ENCODE results near the gene TMEM181. TPM values are rescaled to one million over a fixed set of nuclear protein-coding genes. Genes with fewer than 3 reads are reported as not detected.
A peak's percentile ranks its signal among the peaks of the same experiment; 100 is the strongest.

TMEM181 gene
- polyA plus RNA-seq, 4 donors = 14.9 to 41.1 (median 19.1) TPM

DNA sequence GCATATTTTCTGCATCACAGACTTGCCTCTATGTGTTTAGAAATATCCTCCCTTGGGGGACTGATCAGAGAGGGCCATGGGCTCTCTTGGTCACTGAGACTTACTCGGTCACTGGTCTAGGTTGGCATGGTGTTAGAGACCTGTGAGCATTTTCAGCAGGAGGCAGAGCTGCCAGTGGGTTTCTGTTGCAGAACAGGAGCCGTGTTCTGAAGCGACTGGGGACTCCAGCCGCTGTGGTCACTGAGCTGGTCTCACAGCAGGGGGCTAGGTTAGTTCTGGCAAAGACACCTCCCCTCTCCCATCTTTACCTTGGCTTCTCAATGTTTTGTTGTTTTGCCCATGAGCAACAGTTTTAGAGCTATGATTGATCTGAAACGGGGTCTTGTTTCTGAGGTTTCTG is 8.7 kb downstream of the TMEM181 start:
- WGBS, 3 donors = 92 to 98% (median 93%) methylated on average over 5 of the region's 5 CpGs

DNA sequence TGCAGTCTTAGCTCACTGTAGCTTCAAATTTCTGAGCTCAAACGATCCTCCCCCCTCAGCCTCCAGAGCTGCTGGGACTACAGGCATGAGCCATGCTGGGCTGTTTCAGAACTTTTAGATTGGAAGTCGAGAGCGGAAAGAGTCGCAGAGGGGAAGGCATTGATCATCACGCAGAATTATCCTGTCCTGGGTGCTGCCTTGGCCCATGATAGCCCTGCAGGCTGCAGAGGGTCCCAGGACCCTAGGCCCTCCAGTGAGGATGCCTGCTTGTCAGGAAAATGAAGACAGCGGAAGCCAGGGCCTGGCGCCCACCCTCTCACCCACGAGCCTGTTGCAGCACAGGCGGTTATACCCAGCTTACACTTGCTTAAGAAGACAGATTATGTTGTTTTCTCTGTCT is 9.1 kb downstream of the TMEM181 start:
- no peak overlapping the region for H3K4me3 ChIP-seq (ENCODE audit: low read depth in 1 of 3, low read length in 3 of 3)
- H3K4me1 ChIP-seq (ENCODE audit: control insufficient read depth in 3 of 3, insufficient read depth in 2 of 3, low read depth in 1 of 3, low read length in 2 of 3) = peaks cover 7 to 24% (median 10%) of the 10 kb centered on the region in 3 donors
- H3K27ac ChIP-seq (ENCODE audit: low read depth in 1 of 3, low read length in 2 of 3) = no peak overlapping the region
- FAIRE-seq (no peak), DNase-seq (no peak)
- H3K27me3 ChIP-seq (ENCODE audit: control insufficient read depth in 3 of 3, insufficient read depth in 3 of 3, low read length in 3 of 3) = no peaks in the 10 kb centered on the region
- H3K9me3 ChIP-seq (ENCODE audit: control insufficient read depth in 2 of 2, insufficient read depth in 1 of 2, low read depth in 1 of 2, low read length in 1 of 2) = no peaks in the 10 kb centered on the region
- 87 to 93% (median 89%) methylated on average over 9 of the region's 9 CpGs for WGBS, 3 donors
- H3K36me3 ChIP-seq (ENCODE audit: control insufficient read depth in 3 of 3, insufficient read depth in 2 of 3, low read depth in 1 of 3, low read length in 3 of 3) = peaks cover 0 to 48% (median 2%) of the 10 kb centered on the region in 3 donors

More for the DNA sequence above, 8.7 kb downstream of the TMEM181 start:
- peaks cover 0 to 48% (median 2%) of the 10 kb centered on the region in 3 donors for H3K36me3 ChIP-seq (ENCODE audit: control insufficient read depth in 3 of 3, insufficient read depth in 2 of 3, low read depth in 1 of 3, low read length in 3 of 3)
- FAIRE-seq (no peak), DNase-seq (no peak)
- H3K27me3 ChIP-seq (ENCODE audit: control insufficient read depth in 3 of 3, insufficient read depth in 3 of 3, low read length in 3 of 3) = no peaks in the 10 kb centered on the region
- H3K9me3 ChIP-seq (ENCODE audit: control insufficient read depth in 2 of 2, insufficient read depth in 1 of 2, low read depth in 1 of 2, low read length in 1 of 2) = no peaks in the 10 kb centered on the region
- H3K4me1 ChIP-seq (ENCODE audit: control insufficient read depth in 3 of 3, insufficient read depth in 2 of 3, low read depth in 1 of 3, low read length in 2 of 3) = peaks cover 8 to 22% (median 9%) of the 10 kb centered on the region in 3 donors
- H3K27ac ChIP-seq (ENCODE audit: low read depth in 1 of 3, low read length in 2 of 3) = no peak overlapping the region
- H3K4me3 ChIP-seq (ENCODE audit: low read depth in 1 of 3, low read length in 3 of 3) = no peak overlapping the region

DNA sequence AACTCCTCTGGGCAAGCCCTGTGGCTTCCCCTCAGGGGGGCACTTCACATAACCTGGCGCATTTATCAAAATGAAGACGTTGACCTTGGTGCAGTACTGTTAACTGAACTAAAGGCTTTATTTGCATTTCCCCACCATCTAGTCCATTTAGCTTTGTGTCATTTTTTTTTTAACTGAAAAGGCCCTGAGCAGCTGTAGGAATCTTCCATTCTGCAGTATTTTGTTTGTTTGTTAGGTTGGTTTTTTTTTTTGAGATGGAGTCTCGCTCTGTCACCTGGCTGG is 10.7 kb downstream of the TMEM181 start:
- peaks cover 0 to 36% (median 2%) of the 10 kb centered on the region in 3 donors for H3K36me3 ChIP-seq (ENCODE audit: control insufficient read depth in 3 of 3, insufficient read depth in 2 of 3, low read depth in 1 of 3, low read length in 3 of 3)
- no peaks in the 10 kb centered on the region for H3K9me3 ChIP-seq (ENCODE audit: control insufficient read depth in 2 of 2, insufficient read depth in 1 of 2, low read depth in 1 of 2, low read length in 1 of 2)
- H3K27me3 ChIP-seq (ENCODE audit: control insufficient read depth in 3 of 3, insufficient read depth in 3 of 3, low read length in 3 of 3) = no peaks in the 10 kb centered on the region
- no peak for DNase-seq
- peaks cover 2 to 24% (median 10%) of the 10 kb centered on the region in 3 donors for H3K4me1 ChIP-seq (ENCODE audit: control insufficient read depth in 3 of 3, insufficient read depth in 2 of 3, low read depth in 1 of 3, low read length in 2 of 3)
- no peak overlapping the region for H3K4me3 ChIP-seq (ENCODE audit: low read depth in 1 of 3, low read length in 3 of 3)
- no peak for FAIRE-seq
- no peak overlapping the region for H3K27ac ChIP-seq (ENCODE audit: low read depth in 1 of 3, low read length in 2 of 3)
- WGBS, 3 donors = 84 to 94% (median 90%) methylated on average over 3 of the region's 3 CpGs

DNA sequence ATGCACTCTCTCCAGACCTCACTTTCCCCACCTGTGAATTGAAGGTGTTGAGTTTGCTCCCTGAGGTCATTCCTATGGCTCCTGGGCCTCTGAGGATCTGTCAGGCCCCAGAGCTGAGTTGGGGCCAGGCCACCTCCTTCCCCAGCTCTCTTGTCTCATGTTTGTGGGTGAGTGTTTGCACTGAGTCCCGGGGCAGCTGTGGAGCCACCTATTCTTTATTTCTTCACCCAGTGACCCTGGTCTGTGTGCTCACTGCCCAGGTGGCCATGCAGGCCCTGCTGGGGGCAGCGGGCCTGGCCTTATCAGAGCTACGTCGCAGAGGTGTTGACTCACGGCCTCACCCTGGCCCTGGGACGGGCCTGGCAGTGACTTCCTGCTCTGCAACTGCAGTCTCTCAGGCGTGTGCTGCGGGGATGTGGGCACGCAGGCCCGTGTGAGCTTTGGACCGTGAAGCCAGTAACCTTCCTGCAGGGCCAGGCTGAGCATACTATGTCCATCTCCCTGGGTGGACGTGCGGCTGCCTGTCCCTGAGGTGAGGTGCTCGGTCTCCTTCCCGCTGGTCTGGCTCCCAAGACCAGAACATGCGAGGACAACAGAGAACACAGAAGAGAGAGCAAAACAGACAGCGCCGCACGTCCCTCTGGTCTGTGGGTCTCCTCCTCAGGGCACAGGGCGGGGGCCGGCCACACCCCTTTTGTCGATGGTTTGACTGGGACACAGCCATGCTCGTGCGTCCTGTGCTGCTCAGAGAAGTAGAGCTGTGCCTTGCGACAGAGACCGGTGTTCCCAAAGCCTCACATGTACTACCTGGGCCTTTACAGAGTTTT is 12.1 kb downstream of the TMEM181 start:
- H3K4me1 ChIP-seq (ENCODE audit: control insufficient read depth in 3 of 3, insufficient read depth in 2 of 3, low read depth in 1 of 3, low read length in 2 of 3) = peaks cover 2 to 24% (median 10%) of the 10 kb centered on the region in 3 donors
- FAIRE-seq = no peak
- H3K27ac ChIP-seq (ENCODE audit: low read depth in 1 of 3, low read length in 2 of 3) = peak overlapping the region; percentile 85 to 92 (median 91)
- H3K36me3 ChIP-seq (ENCODE audit: control insufficient read depth in 3 of 3, insufficient read depth in 2 of 3, low read depth in 1 of 3, low read length in 3 of 3) = peaks cover 0 to 39% (median 2%) of the 10 kb centered on the region in 3 donors
- WGBS, 3 donors = 20 to 67% (median 37%) methylated on average over 24 to 26 of the region's 26 CpGs
- peak overlapping the region in 2 of 3 donors; percentile 1 to 13 for H3K4me3 ChIP-seq (ENCODE audit: low read depth in 1 of 3, low read length in 3 of 3)
- no peaks in the 10 kb centered on the region for H3K9me3 ChIP-seq (ENCODE audit: control insufficient read depth in 2 of 2, insufficient read depth in 1 of 2, low read depth in 1 of 2, low read length in 1 of 2)
- DNase-seq = peak; percentile 92 to 97
- no peaks in the 10 kb centered on the region for H3K27me3 ChIP-seq (ENCODE audit: control insufficient read depth in 3 of 3, insufficient read depth in 3 of 3, low read length in 3 of 3)

GRCh38 chr6:158572653-158573541 is 13.0 kb downstream of the TMEM181 start:
- WGBS, 3 donors = 83 to 89% (median 86%) methylated on average over 28 of the region's 28 CpGs
- Histone ChIP-seq H3K27ac (ENCODE audit: low read depth in 1 of 3, low read length in 2 of 3) (peak overlapping the region; percentile 85 to 92 (median 91)), H3K36me3 (ENCODE audit: control insufficient read depth in 3 of 3, insufficient read depth in 2 of 3, low read depth in 1 of 3, low read length in 3 of 3) (peaks cover 0 to 35% (median 2%) of the 10 kb centered on the region in 3 donors), H3K27me3 (ENCODE audit: control insufficient read depth in 3 of 3, insufficient read depth in 3 of 3, low read length in 3 of 3) (no peaks in the 10 kb centered on the region), H3K4me3 (ENCODE audit: low read depth in 1 of 3, low read length in 3 of 3) (peak overlapping the region in 2 of 3 donors; percentile 1 to 13), H3K4me1 (ENCODE audit: control insufficient read depth in 3 of 3, insufficient read depth in 2 of 3, low read depth in 1 of 3, low read length in 2 of 3) (peaks cover 2 to 24% (median 10%) of the 10 kb centered on the region in 3 donors), H3K9me3 (ENCODE audit: control insufficient read depth in 2 of 2, insufficient read depth in 1 of 2, low read depth in 1 of 2, low read length in 1 of 2) (no peaks in the 10 kb centered on the region)
- DNase-seq (no peak), FAIRE-seq (no peak)

DNA sequence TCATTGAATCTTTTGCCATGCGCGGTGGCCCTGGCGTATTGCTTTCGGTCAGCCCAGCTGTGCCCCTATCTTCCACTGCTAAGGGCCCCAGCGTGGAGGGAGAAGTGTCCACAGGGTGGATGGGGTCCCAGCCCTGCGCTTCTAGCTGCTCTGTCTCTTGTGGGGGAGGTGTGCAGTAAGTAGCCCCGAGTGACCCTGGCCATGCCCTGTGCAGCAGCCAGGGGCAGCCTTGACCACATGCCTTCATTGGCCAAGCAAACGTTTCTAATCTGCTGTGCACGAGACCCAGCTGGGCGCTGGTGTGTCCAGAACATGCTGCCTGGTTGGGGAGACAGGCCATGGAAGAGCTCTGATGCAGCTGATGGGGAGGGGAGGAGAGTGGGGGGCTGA is 13.6 kb downstream of the TMEM181 start:
- no peak overlapping the region for H3K4me3 ChIP-seq (ENCODE audit: low read depth in 1 of 3, low read length in 3 of 3)
- H3K36me3 ChIP-seq (ENCODE audit: control insufficient read depth in 3 of 3, insufficient read depth in 2 of 3, low read depth in 1 of 3, low read length in 3 of 3) = peaks cover 0 to 33% (median 2%) of the 10 kb centered on the region in 3 donors
- peaks cover 2 to 24% (median 10%) of the 10 kb centered on the region in 3 donors for H3K4me1 ChIP-seq (ENCODE audit: control insufficient read depth in 3 of 3, insufficient read depth in 2 of 3, low read depth in 1 of 3, low read length in 2 of 3)
- H3K9me3 ChIP-seq (ENCODE audit: control insufficient read depth in 2 of 2, insufficient read depth in 1 of 2, low read depth in 1 of 2, low read length in 1 of 2) = no peaks in the 10 kb centered on the region
- peak overlapping the region in 1 of 3 donors; percentile 91 for H3K27ac ChIP-seq (ENCODE audit: low read depth in 1 of 3, low read length in 2 of 3)
- WGBS, 3 donors = 90 to 96% (median 93%) methylated on average over 10 of the region's 10 CpGs
- FAIRE-seq (no peak), DNase-seq (no peak)
- no peaks in the 10 kb centered on the region for H3K27me3 ChIP-seq (ENCODE audit: control insufficient read depth in 3 of 3, insufficient read depth in 3 of 3, low read length in 3 of 3)

DNA sequence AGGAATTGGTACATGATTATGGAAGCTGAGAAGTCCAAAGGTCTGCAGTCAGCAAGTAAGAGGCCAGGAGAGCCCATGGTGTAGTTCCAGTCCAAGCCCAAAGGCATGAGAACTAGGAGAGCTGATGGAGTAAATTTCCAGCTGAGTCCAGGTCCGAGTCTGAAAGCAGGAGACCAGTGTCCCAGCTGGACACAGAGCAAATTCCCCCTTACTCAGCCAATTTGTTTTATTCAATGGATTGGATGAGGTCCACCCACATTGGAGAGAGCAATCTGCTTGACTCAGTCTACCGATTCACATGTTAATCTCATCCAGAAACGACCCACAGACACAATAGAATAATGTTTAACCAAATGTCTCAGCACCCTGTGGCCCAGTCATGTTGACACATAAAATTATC is 14.9 kb downstream of the TMEM181 start:
- no peak for DNase-seq
- H3K4me3 ChIP-seq (ENCODE audit: low read depth in 1 of 3, low read length in 3 of 3) = no peak overlapping the region
- H3K9me3 ChIP-seq (ENCODE audit: control insufficient read depth in 2 of 2, insufficient read depth in 1 of 2, low read depth in 1 of 2, low read length in 1 of 2) = no peaks in the 10 kb centered on the region
- peak overlapping the region in 1 of 3 donors; percentile 42 for H3K27ac ChIP-seq (ENCODE audit: low read depth in 1 of 3, low read length in 2 of 3)
- no peaks in the 10 kb centered on the region for H3K27me3 ChIP-seq (ENCODE audit: control insufficient read depth in 3 of 3, insufficient read depth in 3 of 3, low read length in 3 of 3)
- peaks cover 0 to 33% (median 2%) of the 10 kb centered on the region in 3 donors for H3K36me3 ChIP-seq (ENCODE audit: control insufficient read depth in 3 of 3, insufficient read depth in 2 of 3, low read depth in 1 of 3, low read length in 3 of 3)
- peaks cover 2 to 24% (median 10%) of the 10 kb centered on the region in 3 donors for H3K4me1 ChIP-seq (ENCODE audit: control insufficient read depth in 3 of 3, insufficient read depth in 2 of 3, low read depth in 1 of 3, low read length in 2 of 3)
- 52 to 77% (median 76%) methylated on average over 3 of the region's 3 CpGs for WGBS, 3 donors
- FAIRE-seq = no peak

GRCh38 chr6:158575550-158575949 is 15.7 kb downstream of the TMEM181 start:
- H3K36me3 ChIP-seq (ENCODE audit: control insufficient read depth in 3 of 3, insufficient read depth in 2 of 3, low read depth in 1 of 3, low read length in 3 of 3) = peaks cover 0 to 31% (median 0%) of the 10 kb centered on the region in 3 donors
- peaks cover 2 to 24% (median 10%) of the 10 kb centered on the region in 3 donors for H3K4me1 ChIP-seq (ENCODE audit: control insufficient read depth in 3 of 3, insufficient read depth in 2 of 3, low read depth in 1 of 3, low read length in 2 of 3)
- no peaks in the 10 kb centered on the region for H3K9me3 ChIP-seq (ENCODE audit: control insufficient read depth in 2 of 2, insufficient read depth in 1 of 2, low read depth in 1 of 2, low read length in 1 of 2)
- no peaks in the 10 kb centered on the region for H3K27me3 ChIP-seq (ENCODE audit: control insufficient read depth in 3 of 3, insufficient read depth in 3 of 3, low read length in 3 of 3)
- H3K27ac ChIP-seq (ENCODE audit: low read depth in 1 of 3, low read length in 2 of 3) = peak overlapping the region in 1 of 3 donors; percentile 42
- H3K4me3 ChIP-seq (ENCODE audit: low read depth in 1 of 3, low read length in 3 of 3) = no peak overlapping the region
- WGBS, 3 donors = 53 to 89% (median 88%) methylated on average over 4 of the region's 4 CpGs
- DNase-seq (no peak), FAIRE-seq (no peak)
